HepG2 (cell line): ENCODE data around the gene HARBI1. TPM values are rescaled to one million over a fixed set of nuclear protein-coding genes. Genes with fewer than 3 reads are reported as not detected.

Experiments
- ATAC-seq: fragments of 200-7000 bp; cut with Tn5 transposase; 3 replicates; pipeline ENCODE4 v1.9.1; 2020; ENCODE audit warnings: mild to moderate bottlenecking, moderate library complexity
- BruUV-seq: library from RNA; stranded (reverse); fragments of 400-500 nt; replicated peaks from 2 replicates; lab custom pipeline; 2021; lab: Mats Ljungman, UMichigan
- CTCF ChIA-PET: fragments of 300-600 bp; formaldehyde crosslinking; extraction: SDS; loops from one replicate; lab custom pipeline; 2021; ENCODE audit warnings: low total read pairs, inconsistent platforms, low intra/inter-chr PET ratio; lab: Yijun Ruan, JAX
- POLR2A ChIA-PET: fragments of 350-600 bp; sonication (Branson Sonifier 250); formaldehyde crosslinking; loops from one replicate; lab custom pipeline; 2020; ENCODE audit warnings: antibody characterized with exemption, inconsistent platforms; lab: Yijun Ruan, JAX
- DNase-seq: peaks from one replicate; pipeline ENCODE4 v3.0.0-alpha.2; 2015; ENCODE audit warnings: low spot score
- FAIRE-seq: peaks from 3 replicates; lab custom pipeline; 2011; peaks lifted over from hg19 to GRCh38; lab: Jason Lieb, UNC
- H2AFZ ChIP-seq: one replicate; pipeline ENCODE4 v1.6.1; 2011; ENCODE audit warnings: low read length, inconsistent platforms
- H3K27ac ChIP-seq: fragments of 300-600 bp; 3 replicates; pipeline ENCODE4 v1.8.0; 2011; ENCODE audit warnings: mixed run types, mild to moderate bottlenecking, mixed read lengths, low read length, inconsistent platforms; ENCODE audit not compliant: insufficient read depth; ENCODE audit errors: extremely low read length
- H3K27me3 ChIP-seq, 2 experiments: fragments of 200-600 bp in 1 of 2; 2 replicates in 1 of 2; 3 replicates in 1 of 2; pipeline versions ENCODE4 v1.6.0 to v1.8.0; 2011; ENCODE audit warnings: low read length in 2 of 2, mild to moderate bottlenecking in 2 of 2, moderate library complexity in 2 of 2, inconsistent platforms in 1 of 2; ENCODE audit not compliant: insufficient read depth in 2 of 2, control insufficient read depth in 1 of 2
- H3K36me3 ChIP-seq, 2 experiments: fragments of 200-600 bp in 1 of 2; replicated peaks in 1 of 2; 2 replicates in 1 of 2; 3 replicates in 1 of 2; pipeline versions ENCODE4 v1.5.1 to v1.8.0; 2011; ENCODE audit warnings: low read length in 2 of 2, inconsistent platforms in 1 of 2; ENCODE audit not compliant: insufficient read depth in 2 of 2, control insufficient read depth in 1 of 2
- H3K4me1 ChIP-seq: 2 replicates; pipeline ENCODE4 v1.5.1; 2012; ENCODE audit warnings: low read length, inconsistent platforms; ENCODE audit not compliant: insufficient read depth
- H3K4me2 ChIP-seq: 2 replicates; pipeline ENCODE4 v1.6.0; 2011; ENCODE audit warnings: low read depth, low read length, inconsistent platforms
- H3K4me3 ChIP-seq, 3 experiments: fragments of 200-600 bp in 1 of 3; sonication (generic), shearing (Covaris generic) in 1 of 3; replicated peaks in 1 of 3; 2 replicates each; pipeline ENCODE4 v1.5.1; 2011 to 2016; ENCODE audit warnings: low read length in 3 of 3, inconsistent platforms in 2 of 3, low read depth in 2 of 3, mild to moderate bottlenecking in 2 of 3, control low read depth in 1 of 3, mixed read lengths in 1 of 3; ENCODE audit not compliant: insufficient read depth in 1 of 3
- H3K79me2 ChIP-seq: one replicate; pipeline ENCODE4 v1.6.1; 2011; ENCODE audit warnings: low read length, inconsistent platforms; ENCODE audit not compliant: insufficient read depth
- H3K9ac ChIP-seq: 2 replicates; pipeline ENCODE4 v1.6.0; 2011; ENCODE audit warnings: mild to moderate bottlenecking, low read depth, low read length, inconsistent platforms; ENCODE audit not compliant: insufficient read depth
- H3K9me3 ChIP-seq: 2 replicates; pipeline ENCODE4 v1.5.1; 2012; ENCODE audit warnings: mild to moderate bottlenecking, low read length
- H4K20me1 ChIP-seq: 2 replicates; pipeline ENCODE4 v1.6.0; 2011; ENCODE audit warnings: inconsistent platforms, mild to moderate bottlenecking, low read length, moderate library complexity; ENCODE audit not compliant: insufficient read depth
- ARID4A ChIP-seq: sonication (generic); formaldehyde crosslinking; IDR thresholded peaks from 2 replicates; pipeline ENCODE4 v1.5.0; 2020; ENCODE audit warnings: mild to moderate bottlenecking, missing genetic modification reagents, borderline replicate concordance
- CHD4 ChIP-seq: fragments of 200-600 bp; sonication (generic); IDR thresholded peaks from 2 replicates; pipeline ENCODE4 v1.7.0; 2017; ENCODE audit warnings: mild to moderate bottlenecking, low read length, borderline replicate concordance
- ELF4 ChIP-seq: sonication (generic); formaldehyde crosslinking; IDR thresholded peaks from 2 replicates; pipeline ENCODE4 v1.5.0; 2020; ENCODE audit warnings: missing genetic modification reagents, mild to moderate bottlenecking, moderate library complexity, borderline replicate concordance
- HDAC2 ChIP-seq: sonication (generic); formaldehyde crosslinking; IDR thresholded peaks from 2 replicates; pipeline ENCODE4 v1.4.0; 2020; ENCODE audit warnings: missing genetic modification reagents
- HNRNPL ChIP-seq: fragments of 200-400 bp; formaldehyde crosslinking; IDR thresholded peaks from 2 replicates; pipeline ENCODE4 v1.6.1; 2017; ENCODE audit warnings: mild to moderate bottlenecking, low read depth, low read length
- HOXA5 ChIP-seq: sonication (generic); formaldehyde crosslinking; IDR thresholded peaks from 2 replicates; pipeline ENCODE4 v1.4.0; 2020; ENCODE audit warnings: missing genetic modification reagents
- LCORL ChIP-seq, 2 experiments: fragments of 450-650 bp in 1 of 2; sonication (generic) in 1 of 2; formaldehyde crosslinking in 1 of 2; IDR thresholded peaks; 2 replicates each; pipeline versions ENCODE4 v1.5.0 to v1.6.1; 2017 to 2020; ENCODE audit warnings: antibody characterized with exemption in 1 of 2, missing genetic modification reagents in 1 of 2
- MAFK ChIP-seq, 2 experiments: IDR thresholded peaks in 1 of 2; conservative IDR thresholded peaks in 1 of 2; 2 replicates each; pipeline ENCODE4 v1.6.1; 2011; ENCODE audit warnings: improper control_type of control experiment in 2 of 2, low read length in 2 of 2
- MZF1 ChIP-seq: sonication (generic); formaldehyde crosslinking; IDR thresholded peaks from 2 replicates; pipeline ENCODE4 v1.8.1; 2023; ENCODE audit warnings: mild to moderate bottlenecking, missing genetic modification reagents, borderline replicate concordance
- NFYC ChIP-seq: IDR thresholded peaks from 2 replicates; pipeline ENCODE4 v1.6.1; 2016; ENCODE audit warnings: missing genetic modification reagents, missing compliant biosample characterization
- PRPF4 ChIP-seq: fragments of 200-400 bp; formaldehyde crosslinking; IDR thresholded peaks from 2 replicates; pipeline ENCODE4 v1.6.1; 2016; ENCODE audit warnings: low read length, low read depth; ENCODE audit not compliant: poor library complexity, severe bottlenecking
- THRA ChIP-seq: sonication (generic); formaldehyde crosslinking; IDR thresholded peaks from 2 replicates; pipeline ENCODE4 v1.4.0; 2020; ENCODE audit warnings: missing genetic modification reagents, borderline replicate concordance
- ZNF430 ChIP-seq: sonication (generic); formaldehyde crosslinking; IDR thresholded peaks from 2 replicates; pipeline ENCODE4 v1.9.0; 2021; ENCODE audit warnings: mild to moderate bottlenecking, missing genetic modification reagents
- ZNF468 ChIP-seq: sonication (generic); formaldehyde crosslinking; IDR thresholded peaks from 2 replicates; pipeline ENCODE4 v1.8.0; 2022; ENCODE audit warnings: mild to moderate bottlenecking, moderate library complexity, missing genetic modification reagents
- ZSCAN22 ChIP-seq: sonication (generic); formaldehyde crosslinking; IDR thresholded peaks from 2 replicates; pipeline ENCODE4 v1.4.0; 2020; ENCODE audit warnings: mild to moderate bottlenecking, missing genetic modification reagents
- WGBS: methylation state at CpG from one replicate; pipeline ENCODE4 v1.1.6; 2017; ENCODE audit warnings: low lambda C conversion rate; 5-methylcytosine and 5-hydroxymethylcytosine counted together
- in situ Hi-C: cut with HindIII; loops from 2 replicates; pipeline ENCODE4 v1.10.0; 2017; ENCODE audit warnings: low pct_unique_long_range_greater_than_20kb; ENCODE audit not compliant: extremely low pct_ligation_motif_present
- intact Hi-C: fragments of 100-400 bp; cut with micrococcal nuclease; formaldehyde crosslinking; loops from one replicate; pipeline ENCODE4 v1.10.0; 2022; ENCODE audit not compliant: unreplicated experiment
- polyA plus RNA-seq, 8 experiments: library from polyadenylated mRNA; depleted of rRNA in 3 of 8; stranded (reverse) in 7 of 8; unstranded in 1 of 8; fragments of >200 nt; fragmentation: Illumina TruSeq in 4 of 8; extraction: Trizol in 4 of 8; gene quantifications; 2 replicates each; pipeline versions ENCODE4 v1.2.1 to v1.2.3, GENCODE V29; 2011 to 2016; ENCODE audit warnings: low read depth in 4 of 8, missing spikeins in 1 of 8, mixed read lengths in 1 of 8; ENCODE audit not compliant: insufficient read depth in 1 of 8
- total RNA-seq, 5 experiments: library from RNA; depleted of rRNA; stranded (reverse); fragments of >200 nt; fragmentation: Illumina TruSeq; extraction: Trizol; gene quantifications; 2 replicates each; pipeline ENCODE4 v1.2.3, GENCODE V29; 2016; ENCODE audit warnings: low read depth in 1 of 5
- TF ChIP-seq, protein P1 (sequence below): sonication (generic); formaldehyde crosslinking; IDR thresholded peaks from 2 replicates; pipeline ENCODE4 v1.4.0; 2020; ENCODE audit warnings: missing genetic modification reagents

Gene HARBI1
- total and polyA plus RNA-seq, 2 of the 13 experiments (the other 11 are each of a cell fraction or from before 2014, with no cell fraction given): 2.5 to 4.8 TPM

DNA sequence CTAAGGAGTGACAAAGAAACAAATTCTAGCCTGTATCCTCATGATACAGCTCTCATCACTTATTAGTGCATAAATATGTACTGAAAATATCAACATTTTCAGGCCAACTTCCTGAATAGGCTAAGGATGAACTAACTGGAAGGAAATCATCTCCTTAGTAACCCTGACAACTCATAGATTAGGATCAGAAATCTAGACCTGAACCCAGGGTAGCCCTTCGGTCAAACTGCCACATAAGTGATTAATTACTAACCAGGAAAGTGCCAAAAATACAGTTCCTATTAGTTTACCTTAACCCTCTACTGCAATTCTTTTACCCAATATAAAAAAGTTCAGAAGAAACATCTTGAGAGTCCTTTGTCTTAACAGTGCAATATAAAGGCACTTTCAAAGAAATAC, 63.2 kb downstream of the HARBI1 start:
- peak overlapping the region; percentile 56 for H3K9ac ChIP-seq
- H2AFZ ChIP-seq: no peak overlapping the region
- peak; percentile 42 for DNase-seq
- peak overlapping the region in 1 of 3 experiments; percentile 34; a peak in 1 of 6 replicates for H3K4me3 ChIP-seq
- H4K20me1 ChIP-seq: no peaks in the 10 kb centered on the region
- H3K9me3 ChIP-seq: no peaks in the 10 kb centered on the region
- H3K4me2 ChIP-seq: peak overlapping the region; percentile 64
- 0 out of 2 replicates have a peak, but pooled peaks have one; percentile 70 for TF ChIP-seq HOXA5
- peak; percentile 38; the same call in 1 of the 2 replicates for TF ChIP-seq ZSCAN22 (CRISPR knock-in tag)
- peak; percentile 48 for TF ChIP-seq ELF4
- no peak for TF ChIP-seq ZNF430 (CRISPR knock-in tag)
- no peak for TF ChIP-seq MAFK (conservative IDR thresholded peaks at IDR 0.05 in 1 of 2, IDR thresholded peaks at IDR 0.05 in 1 of 2; ENCODE audit: low read length in 2 of 2)
- TF ChIP-seq PRPF4: no peak
- 0 out of 2 replicates have a peak, but pooled peaks have one; percentile 5 for TF ChIP-seq NFYC (CRISPR knock-in tag)
- no peak for TF ChIP-seq LCORL (IDR thresholded peaks at IDR 0.05)
- TF ChIP-seq LCORL (CRISPR knock-in tag; IDR thresholded peaks at IDR 0.05): 0 out of 2 replicates have a peak, but pooled peaks have one; percentile 42
- TF ChIP-seq, protein P1, sequence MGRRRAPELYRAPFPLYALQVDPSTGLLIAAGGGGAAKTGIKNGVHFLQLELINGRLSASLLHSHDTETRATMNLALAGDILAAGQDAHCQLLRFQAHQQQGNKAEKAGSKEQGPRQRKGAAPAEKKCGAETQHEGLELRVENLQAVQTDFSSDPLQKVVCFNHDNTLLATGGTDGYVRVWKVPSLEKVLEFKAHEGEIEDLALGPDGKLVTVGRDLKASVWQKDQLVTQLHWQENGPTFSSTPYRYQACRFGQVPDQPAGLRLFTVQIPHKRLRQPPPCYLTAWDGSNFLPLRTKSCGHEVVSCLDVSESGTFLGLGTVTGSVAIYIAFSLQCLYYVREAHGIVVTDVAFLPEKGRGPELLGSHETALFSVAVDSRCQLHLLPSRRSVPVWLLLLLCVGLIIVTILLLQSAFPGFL (CRISPR knock-in tag): no peak
- TF ChIP-seq MZF1: no peak
- no peak for TF ChIP-seq ZNF468
- TF ChIP-seq HDAC2 (CRISPR knock-in tag): no peak
- no peak for TF ChIP-seq HNRNPL
- peak; percentile 59; the same call in 1 of the 2 replicates for TF ChIP-seq CHD4
- 0 out of 2 replicates have a peak, but pooled peaks have one; percentile 6 for TF ChIP-seq THRA (CRISPR knock-in tag)
- TF ChIP-seq ARID4A (CRISPR knock-in tag): 0 out of 2 replicates have a peak, but pooled peaks have one; percentile 11
- TSS peak; percentile 33 for BruUV-seq
- H3K27me3 ChIP-seq: no peaks in the 10 kb centered on the region
- ChIA-PET POLR2A (interaction anchor here (0.7 to 1.8 kb wide), 18 partner anchors 8 to 310 kb away, joined by 3 to 14 read pairs (median 4); partner anchors contain the start of genes AMBRA1, ARHGAP1, CHRM4 and HARBI1), CTCF (no interaction called here)
- peaks cover 83% of the 10 kb centered on the region for H3K79me2 ChIP-seq
- peak overlapping the region; percentile 82 for H3K27ac ChIP-seq
- WGBS: 0% methylated on average over 1 of the region's 1 CpG
- peak; percentile 18 for ATAC-seq
- in situ Hi-C loops (no loop called here), intact Hi-C loops (loop anchor here (1.0 kb wide), 2 partner anchors 40 to 63 kb away; partner anchors contain the start of genes AMBRA1, ATG13 and HARBI1)
- H3K4me1 ChIP-seq: peaks cover 59% of the 10 kb centered on the region
- H3K36me3 ChIP-seq: no peaks in the 10 kb centered on the region
- no peak for FAIRE-seq
